HG02852 (cell line): ENCODE results near the gene NOP9.
"Not testable (repeated sequence)": the region's sequence is repeated elsewhere in the genome, so short reads cannot be mapped to it uniquely, and the experiment has no call there.

ENCODE experiments used
- ATAC-seq: cut with Tn5 transposase; IDR thresholded peaks from one replicate; pipeline ENCODE4 v1.9.1; 2021; ENCODE audit warnings: mild to moderate bottlenecking, moderate library complexity; ENCODE audit not compliant: unreplicated experiment

The NOP9 gene

DNA sequence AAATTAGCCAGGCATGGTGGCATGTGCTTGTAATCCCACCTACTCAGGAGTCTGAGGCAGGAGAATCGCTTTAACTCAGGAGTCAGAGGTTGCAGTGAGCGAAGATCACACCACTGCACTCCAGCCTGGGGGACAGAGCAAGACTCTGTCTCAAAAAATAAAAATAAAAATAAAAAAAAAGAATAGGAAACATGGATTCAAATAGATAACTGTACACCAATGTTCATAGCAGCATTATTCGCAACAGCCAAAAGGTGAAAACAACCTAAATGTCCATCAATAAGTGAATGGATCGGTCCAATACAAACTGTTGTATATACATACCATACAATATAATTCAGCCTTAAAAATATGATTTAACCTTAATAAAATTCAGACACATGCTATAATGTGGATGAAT lies 43.2 kb downstream of the NOP9 start:
- ATAC-seq = no peak

DNA sequence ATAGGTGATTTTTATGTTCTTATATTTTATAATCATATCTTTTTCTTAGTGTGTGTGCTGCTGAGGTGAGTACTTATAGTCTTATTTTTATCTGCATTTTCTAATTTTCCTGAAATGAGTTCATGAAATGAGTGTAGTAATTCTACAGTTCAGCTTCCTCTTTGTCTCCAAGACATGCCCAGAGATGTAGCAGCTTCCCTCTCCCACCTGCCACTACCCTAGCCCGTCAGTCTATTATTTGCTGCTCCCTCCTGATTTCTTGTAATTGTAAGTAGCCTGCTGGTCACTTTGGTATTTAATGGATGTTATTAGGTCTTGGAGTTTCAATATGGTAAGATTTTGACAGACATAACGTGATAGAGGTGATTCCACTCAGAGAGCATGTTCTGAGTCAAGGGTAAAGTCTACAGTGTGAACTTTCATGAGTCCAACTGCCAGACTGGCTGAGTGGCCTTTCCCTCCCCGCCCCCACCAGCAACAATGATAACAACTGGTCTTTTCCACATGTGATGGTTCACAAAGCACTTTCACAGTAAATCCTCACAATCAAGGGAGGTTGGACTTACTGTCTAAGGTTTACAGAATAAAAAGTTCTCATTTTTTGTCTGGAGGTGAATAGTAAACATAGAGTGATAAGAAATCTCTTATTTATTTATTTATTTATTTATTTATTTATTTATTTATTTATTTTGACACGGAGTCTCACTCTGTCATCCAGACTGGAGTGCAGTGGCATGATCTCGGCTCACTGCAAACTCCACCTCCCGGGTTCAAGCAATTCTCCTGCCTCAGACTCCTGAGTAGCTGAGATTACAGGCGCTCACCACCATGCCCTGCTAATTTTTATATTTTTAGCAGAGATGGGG lies 44.4 kb downstream of the NOP9 start:
- ATAC-seq = no peak

DNA sequence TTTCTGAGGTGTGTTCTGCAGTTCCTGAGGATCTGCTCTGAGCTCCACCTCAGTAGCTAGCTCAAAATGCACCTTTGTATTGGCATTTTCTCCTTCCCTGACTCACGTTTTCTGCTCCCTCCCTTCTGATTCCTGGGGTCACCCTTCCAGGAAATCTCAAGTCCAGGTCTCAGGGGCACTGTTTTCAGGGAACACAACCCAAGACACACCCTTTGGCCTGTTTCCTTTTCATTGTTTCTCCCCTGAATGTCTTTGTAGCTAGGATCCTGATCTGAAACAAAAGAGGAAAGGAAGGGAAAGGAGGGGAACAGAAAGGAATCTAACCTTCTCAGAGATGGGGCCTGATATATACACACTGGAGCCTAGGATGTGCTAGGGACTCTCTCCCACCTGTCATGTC lies 47.5 kb downstream of the NOP9 start:
- ATAC-seq = no peak

DNA sequence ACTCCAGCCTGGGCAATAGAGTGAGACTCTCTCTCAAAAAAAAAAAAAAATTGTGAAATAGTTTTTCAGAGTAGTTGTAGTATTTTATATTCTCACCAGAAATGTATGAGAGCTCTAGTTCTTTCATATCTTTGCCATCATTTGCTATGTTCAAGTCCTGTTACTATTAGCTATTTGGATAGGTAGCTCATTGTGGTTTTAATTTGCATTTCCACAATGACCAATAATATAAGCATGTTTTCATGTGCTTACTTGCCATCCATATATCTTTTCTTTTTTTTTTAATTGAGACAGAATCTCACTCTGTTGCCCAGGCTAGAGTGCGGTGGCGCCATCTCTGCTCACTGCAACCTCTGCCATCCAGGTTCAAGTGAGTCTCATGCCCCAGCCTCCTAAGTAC lies 48.5 kb downstream of the NOP9 start:
- ATAC-seq = no peak

DNA sequence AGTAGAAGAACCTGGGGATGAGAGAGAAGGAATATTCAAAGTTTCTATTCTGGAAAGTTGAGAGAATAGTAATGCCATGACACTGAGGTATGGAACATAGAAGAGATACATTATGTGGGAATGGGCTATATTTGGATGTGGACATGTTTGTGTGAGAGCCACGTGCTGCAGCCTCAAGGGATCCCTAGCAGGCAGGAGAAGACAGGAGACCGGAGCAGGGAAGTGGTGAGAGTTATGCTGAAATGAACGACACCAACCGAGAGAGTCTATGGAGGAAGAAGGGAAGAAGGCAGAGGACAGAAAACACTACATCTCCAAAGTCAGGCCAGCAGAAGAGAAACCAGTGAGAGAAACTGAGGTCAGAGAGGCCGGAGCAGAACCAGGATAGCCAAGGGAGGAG lies 50.1 kb downstream of the NOP9 start:
- ATAC-seq = no peak

DNA sequence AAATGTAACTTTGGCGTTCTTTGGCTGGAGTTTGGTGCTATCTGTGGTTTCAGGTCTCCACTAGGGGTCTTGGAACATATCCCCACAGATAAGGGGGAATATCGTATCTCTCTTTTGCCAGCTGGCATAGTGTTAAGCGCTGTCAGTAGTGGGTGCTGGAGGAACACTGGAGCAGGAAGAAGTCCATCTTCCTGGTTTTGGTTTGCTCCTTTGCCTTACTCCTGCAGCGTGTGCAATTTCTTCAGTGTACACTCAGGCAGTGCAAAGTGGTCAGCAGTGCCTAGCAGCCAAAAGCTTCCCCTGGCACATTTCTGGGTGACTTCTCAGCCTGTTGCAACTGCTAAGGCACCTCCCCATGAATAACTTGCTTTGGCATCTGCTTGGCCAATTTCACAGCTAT lies 51.9 kb downstream of the NOP9 start:
- ATAC-seq = no peak

DNA sequence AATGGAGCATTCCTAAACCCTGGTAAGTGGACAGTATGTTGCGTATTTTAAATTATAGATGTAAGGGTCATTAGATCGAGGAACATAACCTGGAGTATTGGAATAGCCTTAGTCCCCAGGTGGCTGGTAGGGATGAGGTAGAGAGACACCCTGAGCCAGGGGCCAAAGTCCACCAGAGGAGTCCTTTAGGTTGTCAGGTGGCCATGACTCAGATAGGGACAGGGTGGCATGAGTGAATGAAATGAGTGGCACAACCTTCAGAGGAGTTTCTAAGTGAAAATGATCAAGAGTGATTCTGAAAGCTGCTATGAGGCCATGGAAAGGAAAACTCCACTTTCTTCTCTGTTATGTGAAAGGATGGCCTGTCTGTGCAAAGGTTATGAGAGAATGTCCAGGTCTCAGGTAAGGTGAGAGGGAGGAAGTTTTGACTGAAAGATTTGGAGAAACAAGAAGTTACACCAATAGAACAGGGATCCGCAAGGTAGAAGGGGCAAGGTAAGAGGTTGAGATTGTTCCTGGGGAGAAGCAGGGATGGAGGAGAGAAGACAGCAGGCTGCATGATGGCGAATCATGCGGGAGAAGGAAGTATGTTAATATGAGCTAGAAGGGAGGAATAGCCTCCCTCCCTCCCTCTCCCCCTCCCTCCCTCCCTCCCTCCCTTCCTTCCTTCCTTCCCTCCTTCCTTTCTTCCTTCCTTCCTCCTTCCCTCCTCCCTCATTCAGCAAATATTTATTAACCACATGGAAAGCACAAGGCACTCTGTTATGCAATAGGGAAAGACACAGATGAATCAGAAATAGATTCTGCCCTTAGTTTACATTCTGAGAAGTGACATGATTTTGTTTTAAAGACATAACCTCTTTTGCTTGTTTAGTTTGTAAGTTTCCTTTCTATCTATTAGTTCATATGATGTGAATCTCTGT lies 54.2 kb downstream of the NOP9 start:
- no peak for ATAC-seq

DNA sequence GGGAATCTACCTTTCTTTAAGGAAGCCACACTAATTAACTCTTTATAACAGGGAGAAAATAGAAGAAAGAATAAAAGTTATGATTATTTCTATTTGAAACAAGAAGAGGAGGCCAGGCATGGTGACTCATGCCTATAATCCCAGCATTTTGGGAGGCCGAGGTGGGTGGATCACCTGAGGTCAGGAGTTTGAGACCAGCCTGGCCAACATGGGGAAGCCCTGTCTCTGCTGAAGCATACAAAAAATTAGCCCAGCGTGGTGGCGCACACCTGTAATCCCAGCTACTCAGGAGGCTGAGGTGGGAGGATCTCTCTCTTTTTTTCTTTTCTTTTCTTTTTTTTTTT lies 54.8 kb downstream of the NOP9 start:
- not testable (repeated sequence) for ATAC-seq

DNA sequence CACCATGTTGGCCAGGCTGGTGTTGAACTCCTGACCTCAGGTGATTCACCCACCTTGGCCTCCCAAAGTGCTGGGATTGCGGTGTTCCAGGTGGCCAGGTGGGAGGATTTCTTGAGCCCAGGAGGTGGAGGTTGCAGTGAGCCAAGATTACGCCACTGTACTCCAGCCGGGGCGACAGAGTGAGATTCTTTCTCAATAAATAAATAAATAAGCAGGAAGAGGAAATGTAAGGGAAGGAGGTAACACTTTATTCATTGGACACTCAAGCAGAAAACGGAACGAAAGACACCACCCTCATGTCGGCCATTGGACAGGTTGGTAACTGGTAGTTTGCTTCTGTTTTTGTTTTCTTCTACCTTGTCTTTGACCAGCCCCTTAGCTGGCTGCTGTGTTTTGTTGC lies 55.4 kb downstream of the NOP9 start:
- ATAC-seq = no peak

DNA sequence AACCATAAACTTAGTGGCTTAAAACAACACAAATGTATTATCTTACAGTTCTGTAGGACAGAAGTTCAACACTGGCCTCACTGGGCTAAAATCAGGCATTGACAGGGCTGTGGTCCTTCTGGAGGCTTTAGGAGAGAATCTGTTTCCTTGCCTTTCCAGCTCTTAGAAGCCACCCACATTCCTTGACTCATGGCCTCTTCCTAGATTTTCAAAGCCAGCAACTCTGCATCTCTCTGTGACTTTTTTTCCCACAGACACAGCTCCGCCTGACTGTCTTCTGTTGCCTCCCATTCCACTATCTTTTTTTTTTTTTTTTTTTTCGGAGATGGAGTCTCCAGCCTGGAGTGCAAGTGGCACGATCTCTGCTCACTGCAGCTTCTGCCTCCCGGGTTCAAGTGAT lies 56.6 kb downstream of the NOP9 start:
- no peak for ATAC-seq
